GM19043 (cell line): ENCODE measurements around the gene SPHK1.

Experiments
- ATAC-seq: cut with Tn5 transposase; IDR thresholded peaks from one replicate; pipeline ENCODE4 v1.9.1; 2021; ENCODE audit warnings: low read depth; ENCODE audit not compliant: unreplicated experiment

SPHK1 gene

DNA sequence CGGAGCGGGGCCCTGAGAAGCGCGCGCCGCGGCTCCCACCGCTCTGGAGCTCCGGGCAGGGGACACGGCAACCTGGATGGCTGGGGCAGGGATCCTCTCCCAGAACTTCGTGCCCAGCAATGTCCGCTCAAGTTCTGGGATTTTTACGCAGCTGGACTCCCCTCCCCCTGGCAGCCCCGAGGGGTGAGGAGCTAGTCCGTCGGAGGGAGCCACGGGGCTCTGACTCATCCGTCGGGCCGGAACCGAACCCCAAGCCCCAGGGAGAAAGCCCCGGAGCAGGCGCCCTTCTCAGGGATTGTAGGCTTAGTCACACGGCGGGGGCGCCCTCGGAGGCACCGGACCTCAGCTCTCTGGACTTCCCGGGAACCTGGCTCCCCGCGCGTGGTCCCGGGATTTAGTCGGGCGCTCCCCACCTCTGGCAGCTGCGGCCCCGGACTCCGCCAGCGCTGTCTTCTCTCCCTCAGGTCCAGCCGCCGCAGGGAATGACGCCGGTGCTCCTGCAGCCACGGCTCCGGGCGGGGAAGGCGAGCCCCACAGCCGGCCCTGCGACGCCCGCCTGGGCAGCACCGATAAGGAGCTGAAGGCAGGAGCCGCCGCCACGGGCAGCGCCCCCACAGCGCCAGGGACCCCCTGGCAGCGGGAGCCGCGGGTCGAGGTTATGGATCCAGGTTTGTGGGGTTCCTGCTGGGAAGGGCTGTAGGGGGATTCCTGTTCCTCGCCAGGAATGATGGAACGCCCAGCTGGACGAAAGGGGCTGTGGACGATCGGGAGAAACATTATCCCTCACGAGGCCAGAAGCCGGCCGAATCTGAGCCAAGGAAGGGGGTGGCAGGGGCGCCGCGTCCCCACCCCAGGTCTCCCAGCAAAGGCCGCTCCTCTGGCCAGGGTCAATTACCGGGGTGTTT lies 830 bp downstream of the SPHK1 start:
- no peak for ATAC-seq

DNA sequence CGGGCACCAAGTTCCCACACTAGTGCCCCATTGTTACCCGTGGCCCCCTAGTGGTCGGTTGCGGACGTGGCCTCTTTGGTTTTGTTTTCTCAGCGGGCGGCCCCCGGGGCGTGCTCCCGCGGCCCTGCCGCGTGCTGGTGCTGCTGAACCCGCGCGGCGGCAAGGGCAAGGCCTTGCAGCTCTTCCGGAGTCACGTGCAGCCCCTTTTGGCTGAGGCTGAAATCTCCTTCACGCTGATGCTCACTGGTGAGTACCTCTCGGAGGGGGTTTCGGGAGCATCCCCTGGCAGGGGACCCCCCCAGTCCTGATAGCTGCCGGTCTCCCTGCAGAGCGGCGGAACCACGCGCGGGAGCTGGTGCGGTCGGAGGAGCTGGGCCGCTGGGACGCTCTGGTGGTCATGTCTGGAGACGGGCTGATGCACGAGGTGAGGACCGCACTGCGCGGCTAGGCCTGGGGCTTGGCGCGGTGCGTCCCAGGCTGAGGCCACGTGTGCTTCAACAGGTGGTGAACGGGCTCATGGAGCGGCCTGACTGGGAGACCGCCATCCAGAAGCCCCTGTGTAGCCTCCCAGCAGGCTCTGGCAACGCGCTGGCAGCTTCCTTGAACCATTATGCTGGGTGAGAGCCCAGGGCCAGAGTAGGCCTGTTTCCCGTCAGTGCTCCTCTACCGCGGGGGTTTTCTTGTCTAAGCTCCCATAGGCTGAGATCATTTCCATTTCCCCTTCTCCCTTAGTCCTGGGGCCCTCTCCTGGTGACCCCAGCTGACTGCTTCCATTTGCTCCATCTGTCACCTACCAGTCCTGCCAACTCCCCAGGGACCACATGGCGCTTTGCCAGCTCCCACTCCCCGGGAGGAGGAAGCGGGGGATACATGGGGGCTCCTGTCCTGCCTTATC lies 1.7 kb downstream of the SPHK1 start:
- ATAC-seq: no peak

DNA sequence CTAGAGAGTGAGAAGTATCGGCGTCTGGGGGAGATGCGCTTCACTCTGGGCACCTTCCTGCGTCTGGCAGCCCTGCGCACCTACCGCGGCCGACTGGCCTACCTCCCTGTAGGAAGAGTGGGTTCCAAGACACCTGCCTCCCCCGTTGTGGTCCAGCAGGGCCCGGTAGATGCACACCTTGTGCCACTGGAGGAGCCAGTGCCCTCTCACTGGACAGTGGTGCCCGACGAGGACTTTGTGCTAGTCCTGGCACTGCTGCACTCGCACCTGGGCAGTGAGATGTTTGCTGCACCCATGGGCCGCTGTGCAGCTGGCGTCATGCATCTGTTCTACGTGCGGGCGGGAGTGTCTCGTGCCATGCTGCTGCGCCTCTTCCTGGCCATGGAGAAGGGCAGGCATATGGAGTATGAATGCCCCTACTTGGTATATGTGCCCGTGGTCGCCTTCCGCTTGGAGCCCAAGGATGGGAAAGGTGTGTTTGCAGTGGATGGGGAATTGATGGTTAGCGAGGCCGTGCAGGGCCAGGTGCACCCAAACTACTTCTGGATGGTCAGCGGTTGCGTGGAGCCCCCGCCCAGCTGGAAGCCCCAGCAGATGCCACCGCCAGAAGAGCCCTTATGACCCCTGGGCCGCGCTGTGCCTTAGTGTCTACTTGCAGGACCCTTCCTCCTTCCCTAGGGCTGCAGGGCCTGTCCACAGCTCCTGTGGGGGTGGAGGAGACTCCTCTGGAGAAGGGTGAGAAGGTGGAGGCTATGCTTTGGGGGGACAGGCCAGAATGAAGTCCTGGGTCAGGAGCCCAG lies 2.8 kb downstream of the SPHK1 start:
- ATAC-seq: no peak

DNA sequence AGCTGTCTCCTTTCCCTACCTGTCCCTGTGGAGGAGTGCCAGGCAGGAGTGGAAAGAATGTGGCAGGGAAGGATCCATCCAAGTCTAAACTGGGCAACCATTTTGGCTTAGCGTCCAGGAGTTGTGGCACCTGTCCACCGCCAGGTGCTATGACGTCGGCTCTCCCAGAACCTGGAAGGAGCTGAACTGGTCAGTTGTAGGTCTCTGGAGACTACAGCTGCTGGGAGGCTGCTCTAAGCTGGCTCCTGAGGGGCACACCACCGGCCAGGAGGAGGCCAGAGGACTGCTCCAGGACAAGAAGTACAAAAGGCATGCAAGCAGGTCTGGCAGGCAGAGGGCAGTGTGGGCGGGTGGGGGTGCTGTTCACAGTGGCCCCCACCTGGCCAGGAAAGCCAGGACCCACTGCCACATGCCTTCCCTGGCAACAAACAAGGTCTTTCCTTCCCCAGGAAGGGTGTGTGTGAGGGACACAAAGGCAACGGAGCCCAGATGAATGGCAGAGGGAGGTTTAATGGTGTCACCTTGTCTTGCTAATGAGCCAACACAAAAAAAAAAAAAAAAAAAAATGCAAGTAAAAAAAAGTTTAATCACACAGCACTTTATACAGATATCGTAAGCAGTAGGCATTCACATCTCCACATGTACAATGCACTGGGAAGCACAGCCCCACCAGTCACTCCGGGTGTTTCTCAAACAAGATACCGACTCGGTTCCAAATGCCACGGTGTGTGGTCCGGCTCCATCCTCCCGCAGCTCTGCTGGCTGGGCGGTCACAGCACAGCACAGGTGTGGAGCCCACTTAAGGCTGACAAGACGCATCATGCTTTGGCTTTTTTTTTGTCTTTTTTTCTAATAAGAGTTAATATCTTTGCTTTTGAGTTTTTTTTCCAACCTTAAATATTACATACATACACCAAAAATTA lies 4.8 kb downstream of the SPHK1 start:
- ATAC-seq: no peak

DNA sequence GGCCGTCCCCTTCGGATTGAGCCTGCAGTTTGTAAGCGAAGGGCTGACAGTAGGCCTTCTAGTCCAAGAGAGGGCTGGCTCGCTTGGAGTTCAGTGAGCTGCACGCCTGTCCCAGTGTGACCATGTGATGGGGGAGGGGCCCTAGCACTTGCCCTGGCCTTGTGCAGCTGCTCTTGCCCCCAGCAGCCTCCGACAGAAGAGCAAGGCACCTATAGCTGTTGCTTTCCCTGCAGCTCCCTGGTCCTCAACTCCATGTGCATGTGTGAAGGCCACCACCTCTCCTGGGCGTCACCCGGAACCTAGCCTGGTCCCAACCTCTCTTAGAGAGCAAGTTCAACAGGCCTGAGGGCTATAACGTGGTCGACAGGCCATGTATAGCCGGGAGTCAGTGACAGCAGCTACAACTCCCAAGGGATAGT lies 5.6 kb downstream of the SPHK1 start:
- ATAC-seq: no peak

DNA sequence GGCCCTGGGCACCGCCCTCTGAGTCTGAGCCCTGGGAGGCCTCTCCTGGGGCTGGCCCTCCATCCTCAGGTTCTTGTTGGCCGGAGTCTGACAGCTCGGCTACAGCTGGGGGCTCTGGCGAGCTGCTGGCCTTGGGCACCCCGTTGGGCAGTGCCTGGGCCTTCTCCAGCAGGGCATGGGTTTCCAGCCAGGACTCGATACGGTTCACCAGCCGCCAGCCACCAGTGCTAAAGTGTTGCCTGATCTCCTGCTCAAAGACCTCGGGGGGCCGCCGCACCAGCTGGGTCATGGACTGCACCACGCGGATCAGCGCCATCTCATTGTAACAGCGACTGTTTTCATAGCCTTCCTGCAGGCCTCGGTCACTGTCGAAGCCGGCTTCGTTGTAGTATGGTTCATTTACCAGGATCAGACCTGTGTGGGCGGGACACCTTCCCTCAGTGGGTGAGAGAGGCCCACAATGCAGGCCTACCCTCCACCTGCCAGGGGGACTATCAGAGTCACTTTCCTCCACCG lies 6.8 kb downstream of the SPHK1 start:
- ATAC-seq: no peak

DNA sequence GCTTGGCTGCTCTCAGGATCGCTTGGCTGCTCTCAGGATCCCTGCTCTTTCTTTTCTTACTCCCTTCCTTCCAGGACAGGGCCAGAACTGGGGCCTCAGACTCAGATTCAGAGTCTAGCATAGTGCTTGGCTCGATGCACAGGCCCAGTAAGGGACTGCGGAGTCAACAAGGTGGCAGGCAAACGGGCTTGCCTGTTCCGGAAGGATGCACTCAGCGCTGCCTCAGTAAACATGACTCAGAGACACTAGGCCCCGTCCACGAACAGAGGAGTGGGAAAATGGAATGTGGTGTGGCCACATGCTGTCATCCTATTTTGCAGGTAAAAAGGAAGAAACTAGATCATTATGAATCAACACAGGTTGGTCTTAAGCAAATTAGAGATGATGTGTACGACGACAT lies 9.8 kb downstream of the SPHK1 start:
- ATAC-seq: no peak

DNA sequence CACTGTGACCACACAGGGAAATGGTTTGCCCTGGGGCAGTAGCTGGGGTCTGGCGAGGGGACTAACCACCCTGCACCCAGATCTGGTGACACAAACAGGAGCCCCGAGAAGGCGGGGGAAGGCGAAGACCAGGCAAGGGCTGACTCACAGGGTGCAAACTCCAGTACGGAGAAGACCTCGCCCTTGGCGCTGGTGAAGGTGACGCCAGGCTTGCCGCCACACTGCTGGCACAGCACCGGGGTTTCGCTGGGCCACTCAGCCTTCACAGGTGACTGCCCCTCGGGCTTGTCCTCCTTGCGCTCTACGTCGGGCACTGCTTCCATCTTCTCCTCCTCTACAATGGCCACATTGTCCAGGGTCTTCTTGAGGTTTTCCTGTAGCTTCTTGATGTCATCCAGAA lies 11.6 kb downstream of the SPHK1 start:
- no peak for ATAC-seq

DNA sequence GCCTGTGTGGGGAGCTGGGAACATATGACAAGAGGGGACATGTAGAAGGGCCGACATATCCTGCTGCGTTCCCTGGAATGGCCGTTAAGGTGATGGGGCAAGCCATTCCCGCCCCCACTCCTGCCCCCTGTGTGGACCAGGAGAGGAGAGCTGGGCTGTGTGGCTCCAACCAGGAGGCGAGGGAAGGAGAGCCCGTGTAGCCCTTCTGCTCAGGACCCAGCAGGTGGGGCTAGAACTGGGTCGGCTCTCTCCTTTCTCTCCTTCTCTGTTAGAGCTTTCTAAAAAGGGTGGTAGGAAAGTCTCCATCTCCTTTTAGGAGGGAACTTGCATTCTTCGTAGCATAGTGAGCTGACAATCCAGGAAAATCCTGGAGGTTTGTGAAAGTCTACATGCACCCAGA lies 12.8 kb downstream of the SPHK1 start:
- ATAC-seq: no peak

DNA sequence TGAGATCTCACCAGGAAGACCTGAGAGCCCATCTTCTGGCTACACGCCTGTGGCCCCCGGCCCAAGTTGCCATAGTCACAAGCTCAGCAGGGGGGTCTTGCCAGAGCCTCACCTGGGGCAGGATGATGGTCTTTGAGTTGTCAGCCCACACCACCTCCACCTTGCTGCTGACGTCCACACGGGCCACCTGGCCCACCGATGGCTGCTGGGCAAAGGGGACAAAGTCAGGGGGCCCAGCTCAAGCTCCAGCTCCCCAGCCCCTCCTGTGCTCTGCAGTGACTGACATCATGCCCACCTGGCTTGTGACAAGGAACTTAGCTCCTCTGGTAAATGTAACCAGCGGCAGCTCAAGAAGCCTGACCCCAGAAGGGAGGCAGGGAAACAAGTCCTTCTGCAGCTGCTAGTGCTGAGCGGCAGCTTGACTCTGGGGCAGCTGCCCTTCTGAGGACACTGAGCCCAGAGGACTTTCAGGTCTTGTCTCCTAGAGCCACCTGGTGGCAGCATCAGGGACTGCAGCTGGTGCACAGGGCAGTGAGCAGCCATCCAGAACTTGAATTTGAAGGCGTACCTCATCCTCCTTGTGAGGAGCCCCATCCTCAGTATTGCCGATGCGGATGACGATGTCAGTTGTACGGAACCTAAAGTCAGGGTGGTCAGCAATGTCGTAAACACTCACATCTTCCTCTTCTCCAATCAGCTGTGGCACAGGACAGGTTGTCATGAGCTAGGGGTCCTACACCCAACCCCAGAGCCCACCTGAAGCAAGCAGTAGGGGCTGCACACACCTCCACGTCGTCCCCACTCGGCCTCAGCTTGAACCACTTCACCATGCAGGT lies 13.5 kb downstream of the SPHK1 start:
- no peak for ATAC-seq

DNA sequence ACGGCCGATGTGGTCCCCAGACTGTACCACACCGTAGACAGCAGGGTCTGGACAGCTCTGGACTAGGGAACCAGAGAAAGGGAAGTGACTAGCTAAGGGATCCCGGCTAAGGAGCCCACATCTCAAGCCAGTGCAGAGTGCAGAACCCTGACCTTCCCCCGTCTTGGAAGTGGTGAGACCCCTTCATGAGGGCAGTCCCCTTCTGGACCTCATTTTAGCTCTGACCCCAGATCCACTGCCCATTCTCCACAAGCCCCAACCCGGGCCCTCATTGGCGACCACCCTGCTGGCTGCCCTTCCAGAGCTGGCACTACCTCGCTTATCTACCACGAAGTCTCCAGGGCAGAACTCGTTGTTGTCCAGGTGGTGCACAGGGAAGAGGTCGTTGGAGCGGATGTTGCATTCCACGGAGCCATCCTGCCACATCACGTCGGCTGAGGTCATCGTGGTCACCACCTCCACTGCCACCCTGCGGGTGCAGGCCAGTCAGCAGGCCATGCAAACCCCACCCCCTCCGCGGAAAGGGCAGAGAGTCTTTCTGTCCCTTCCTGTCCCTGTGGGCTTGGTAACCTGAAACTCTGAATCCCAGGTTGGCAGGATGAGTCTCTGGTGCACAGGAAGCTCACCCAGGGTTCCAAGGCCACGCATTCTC lies 14.2 kb downstream of the SPHK1 start:
- ATAC-seq: no peak

DNA sequence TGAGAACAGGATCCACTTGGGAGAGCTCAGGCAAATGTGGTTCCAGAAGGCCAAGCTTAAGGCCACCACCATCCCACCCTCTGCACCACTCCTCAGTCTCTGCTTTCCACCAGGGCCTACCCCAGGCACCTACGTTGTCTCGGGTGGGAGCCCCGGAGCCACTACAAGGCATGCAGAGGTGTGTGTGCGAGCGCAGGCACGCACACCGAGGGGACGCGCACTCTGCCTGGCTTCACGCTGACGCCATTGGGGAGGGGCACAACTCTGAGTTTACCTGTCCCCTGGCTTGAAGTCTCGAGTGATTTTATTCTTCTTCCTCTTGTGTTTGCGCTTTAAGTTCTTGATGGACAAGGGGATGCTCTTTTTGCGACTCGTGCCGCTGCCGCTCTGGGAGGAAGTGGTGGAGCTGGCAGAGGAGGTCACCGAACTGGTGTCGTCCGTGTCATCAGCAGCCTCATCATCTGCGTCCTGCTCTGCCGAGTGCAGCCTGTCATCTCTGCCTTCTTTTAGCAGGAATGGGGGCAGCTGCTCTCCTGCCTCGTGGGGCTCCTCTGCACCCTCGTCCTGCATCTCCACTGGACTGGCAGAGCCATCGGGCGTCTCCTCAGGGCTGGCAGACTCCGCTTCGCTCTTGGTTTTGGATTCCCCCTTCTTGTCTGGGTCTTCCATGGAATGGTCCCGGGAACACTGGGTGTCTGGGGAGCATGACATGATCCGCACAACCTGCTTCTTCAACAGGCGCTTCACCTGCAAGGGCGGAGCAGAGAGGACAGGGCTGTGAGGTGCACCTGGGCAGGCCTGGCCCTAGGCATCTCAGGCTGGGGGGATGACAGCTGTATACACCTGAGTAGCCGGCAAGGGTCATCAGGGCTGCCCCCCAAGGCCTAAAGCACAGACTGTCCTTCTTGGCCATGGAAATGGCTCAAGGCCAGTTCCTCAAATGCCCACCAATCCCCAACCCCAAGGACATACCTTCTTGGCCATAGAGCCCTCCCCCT lies 15.1 kb downstream of the SPHK1 start:
- ATAC-seq: no peak

DNA sequence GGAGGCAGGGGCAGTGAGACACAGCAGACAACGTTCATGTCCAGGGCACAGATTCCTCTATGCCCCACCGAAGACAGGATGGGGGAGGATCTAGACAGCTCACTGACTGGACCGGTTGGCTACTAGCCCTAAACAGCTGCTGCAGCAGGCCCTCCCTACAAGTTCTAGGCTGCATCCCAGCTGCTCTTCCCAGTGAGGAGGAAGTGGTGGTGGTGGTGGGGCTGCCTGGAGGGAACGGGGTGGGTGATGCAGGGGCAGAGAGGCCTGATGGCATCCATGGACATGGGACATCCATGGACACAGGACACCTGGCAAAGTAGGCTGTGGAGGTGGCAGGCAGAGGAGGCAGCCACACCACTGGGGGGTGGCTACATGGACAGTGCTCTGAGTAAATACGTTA lies 18.3 kb downstream of the SPHK1 start:
- ATAC-seq: no peak

DNA sequence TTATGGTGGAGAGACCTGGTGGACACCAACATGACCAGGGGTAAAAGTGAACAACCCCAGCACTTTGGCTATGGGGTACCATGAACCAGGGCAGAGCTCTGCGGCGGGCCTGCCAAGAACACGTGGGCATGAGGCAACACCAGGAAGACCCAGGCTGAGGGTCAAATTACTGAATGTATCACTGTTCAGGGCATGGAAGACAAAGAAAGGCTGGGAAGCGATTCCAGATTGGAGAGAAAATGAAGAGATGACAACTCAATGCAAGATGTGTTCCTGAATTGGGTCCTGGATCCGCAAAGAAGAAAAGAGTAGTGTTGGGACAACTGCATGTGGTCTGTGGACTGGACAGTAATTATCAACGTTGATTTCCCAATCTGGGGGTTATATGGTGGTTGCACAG lies 19.8 kb downstream of the SPHK1 start:
- ATAC-seq: no peak

DNA sequence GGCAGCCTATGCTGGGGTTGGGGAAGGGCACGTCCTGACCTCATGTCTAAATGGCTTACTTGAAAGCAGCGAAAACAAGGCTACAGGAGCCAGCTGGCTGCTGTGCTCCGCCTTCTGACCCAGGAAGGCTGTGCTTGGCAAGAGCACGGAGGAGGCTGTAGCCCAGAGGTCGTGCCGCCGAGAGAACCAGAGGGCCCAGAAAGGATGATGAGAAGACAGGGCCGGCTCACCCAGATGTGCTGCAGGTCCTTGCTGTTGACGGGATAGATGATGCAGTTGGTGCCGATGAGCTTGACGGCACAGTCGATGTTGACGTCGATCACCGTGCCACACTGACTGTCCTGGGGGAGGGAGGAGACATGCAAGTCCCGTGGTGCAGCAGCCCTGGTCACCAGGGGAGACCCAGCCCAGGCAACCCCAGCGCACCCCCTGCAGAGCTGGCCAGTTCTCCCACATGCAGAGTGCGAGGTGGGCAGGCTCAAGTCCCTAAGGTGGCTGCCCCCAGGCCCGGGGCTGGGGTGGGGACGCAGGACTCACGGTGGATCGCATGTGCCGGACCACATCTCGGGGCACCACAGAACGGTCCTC lies 20.7 kb downstream of the SPHK1 start:
- ATAC-seq: no peak

DNA sequence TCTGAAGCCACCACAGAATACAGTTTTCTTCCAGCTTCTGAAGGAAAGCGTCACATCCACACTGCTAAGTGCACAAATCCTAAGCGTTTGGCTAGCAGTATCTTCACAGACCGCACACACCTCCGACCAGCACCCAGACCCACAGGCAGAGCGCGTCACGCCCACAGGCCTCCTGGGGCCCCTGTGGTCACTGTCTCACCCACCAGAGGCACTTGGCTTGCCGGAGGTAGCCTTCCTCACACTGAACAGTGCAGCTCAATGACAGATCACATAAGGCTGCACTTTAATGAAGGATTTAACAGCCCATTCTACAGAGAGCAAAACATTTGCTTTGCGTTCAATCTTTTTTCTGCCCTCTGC lies 21.2 kb downstream of the SPHK1 start:
- ATAC-seq: no peak
